K562 (cell line): ENCODE data around the gene ASB13. TPM values are rescaled to one million over a fixed set of nuclear protein-coding genes. Genes with fewer than 3 reads are reported as not detected.

Source experiments
- ATAC-seq: fragments of 200-7000 bp; cut with Tn5 transposase; 3 replicates; pipeline ENCODE4 v1.9.1; 2020; ENCODE audit warnings: moderate library complexity
- BruUV-seq: library from RNA; stranded (reverse); fragments of 400-500 nt; replicated peaks from 2 replicates; lab custom pipeline; 2021; lab: Mats Ljungman, UMichigan
- CTCF ChIA-PET: fragments of 300-600 bp; formaldehyde crosslinking; extraction: SDS; loops from one replicate; lab custom pipeline; 2021; ENCODE audit warnings: low intra/inter-chr PET ratio; lab: Yijun Ruan, JAX
- POLR2A ChIA-PET: fragments of 300-600, 350-650 bp; sonication (Branson Sonifier 250); formaldehyde crosslinking; extraction: SDS; loops from one replicate; lab custom pipeline; 2021; ENCODE audit warnings: antibody characterized with exemption, inconsistent platforms; lab: Yijun Ruan, JAX
- DNase-seq, 4 experiments: peaks; one replicate each; pipeline versions ENCODE4 v3.0.0 to v3.0.0-alpha.2; 2011 to 2018; ENCODE audit warnings: low spot score in 3 of 4, mixed read lengths in 3 of 4; ENCODE audit errors: extremely low read depth in 1 of 4
- FAIRE-seq: peaks from 2 replicates; lab custom pipeline; 2011; peaks lifted over from hg19 to GRCh38; lab: Jason Lieb, UNC
- H2AFZ ChIP-seq: 2 replicates; pipeline ENCODE4 v1.6.0; 2011; ENCODE audit warnings: low read depth, low read length, control low read depth, inconsistent platforms
- H3K27ac ChIP-seq: fragments of 200-600 bp; 3 replicates; pipeline ENCODE4 v1.8.0; 2011; ENCODE audit warnings: low read depth, mild to moderate bottlenecking, control low read depth, inconsistent platforms, low read length, moderate library complexity, mixed read lengths; ENCODE audit errors: extremely low read depth
- H3K27me3 ChIP-seq, 2 experiments: fragments of 300-600 bp in 1 of 2; 2 replicates in 1 of 2; 3 replicates in 1 of 2; pipeline versions ENCODE4 v1.6.0 to v1.8.0; 2011; ENCODE audit warnings: inconsistent platforms in 2 of 2, low read length in 2 of 2, mild to moderate bottlenecking in 1 of 2, mixed read lengths in 1 of 2, moderate library complexity in 1 of 2; ENCODE audit not compliant: control insufficient read depth in 2 of 2, insufficient read depth in 2 of 2
- H3K36me3 ChIP-seq: fragments of 300-600 bp; 3 replicates; pipeline ENCODE4 v1.8.0; 2011; ENCODE audit warnings: mild to moderate bottlenecking, low read length, inconsistent platforms; ENCODE audit not compliant: control insufficient read depth, insufficient read depth
- H3K4me1 ChIP-seq, 2 experiments: fragments of 200-600 bp in 1 of 2; replicated peaks in 1 of 2; 2 replicates in 1 of 2; 3 replicates in 1 of 2; pipeline versions ENCODE4 v1.5.1 to v1.8.0; 2011; ENCODE audit warnings: inconsistent platforms in 2 of 2, low read length in 2 of 2, mild to moderate bottlenecking in 1 of 2, mixed read lengths in 1 of 2, moderate library complexity in 1 of 2; ENCODE audit not compliant: control insufficient read depth in 2 of 2, insufficient read depth in 2 of 2
- H3K4me2 ChIP-seq: 2 replicates; pipeline ENCODE4 v1.6.1; 2011; ENCODE audit warnings: low read length, control low read depth, inconsistent platforms, mixed read lengths; ENCODE audit not compliant: insufficient read depth
- H3K4me3 ChIP-seq: fragments of 200-600 bp; sonication (generic), shearing (Covaris generic); 2 replicates; pipeline ENCODE4 v1.5.1; 2016; ENCODE audit warnings: control low read depth, inconsistent platforms
- H3K79me2 ChIP-seq: fragments of 200-600 bp; 3 replicates; pipeline ENCODE4 v1.8.0; 2011; ENCODE audit warnings: low read length, inconsistent platforms; ENCODE audit not compliant: control insufficient read depth, insufficient read depth
- H3K9ac ChIP-seq, 2 experiments: 2 replicates each; pipeline versions ENCODE4 v1.6.0 to v1.6.1; 2011; ENCODE audit warnings: low read depth in 2 of 2, low read length in 2 of 2, control low read depth in 1 of 2, inconsistent platforms in 1 of 2, mild to moderate bottlenecking in 1 of 2, mixed read lengths in 1 of 2; ENCODE audit not compliant: insufficient read depth in 1 of 2
- H3K9me1 ChIP-seq: one replicate; pipeline ENCODE4 v1.6.0; 2011; ENCODE audit warnings: inconsistent platforms, mild to moderate bottlenecking, low read length, moderate library complexity; ENCODE audit not compliant: control insufficient read depth, insufficient read depth
- H3K9me3 ChIP-seq: replicated peaks from 2 replicates; pipeline ENCODE4 v1.5.1; 2011; ENCODE audit warnings: low read depth, low read length, inconsistent platforms; ENCODE audit not compliant: control insufficient read depth, insufficient read depth
- H4K20me1 ChIP-seq: replicated peaks from 2 replicates; pipeline ENCODE4 v1.6.1; 2011; ENCODE audit warnings: low read length, inconsistent platforms, mixed read lengths; ENCODE audit not compliant: control insufficient read depth, insufficient read depth
- MAFK ChIP-seq: IDR thresholded peaks from 2 replicates; pipeline ENCODE4 v1.6.1; 2011; ENCODE audit warnings: low read length, improper control_type of control experiment
- NCOR1 ChIP-seq: fragments of 450-650 bp; IDR thresholded peaks from 2 replicates; pipeline ENCODE4 v1.6.1; 2016; ENCODE audit warnings: mild to moderate bottlenecking, moderate library complexity
- NFXL1 ChIP-seq: fragments of 450-650 bp; formaldehyde crosslinking; IDR thresholded peaks from 2 replicates; pipeline ENCODE4 v1.4.0; 2021; ENCODE audit warnings: mild to moderate bottlenecking
- RAD51 ChIP-seq: fragments of 450-650 bp; IDR thresholded peaks from 2 replicates; pipeline ENCODE4 v1.7.1; 2016; ENCODE audit warnings: low read depth, mild to moderate bottlenecking, borderline replicate concordance
- ZNF282 ChIP-seq: sonication (generic); formaldehyde crosslinking; IDR thresholded peaks from 2 replicates; pipeline ENCODE4 v1.8.1; 2023; ENCODE audit warnings: missing genetic modification reagents
- WGBS: fragments of 100-300 bp; shearing (Covaris generic); methylation state at CpG from one replicate; pipeline ENCODE4 v1.1.6; 2016; ENCODE audit warnings: low coverage, mixed read lengths; ENCODE audit not compliant: insufficient coverage; ENCODE audit errors: missing lambda C conversion rate; 5-methylcytosine and 5-hydroxymethylcytosine counted together
- in situ Hi-C: fragments of 300-500 bp; cut with MboI; formaldehyde crosslinking; loops from 4 replicates; pipeline ENCODE4 v1.15.0; 2018; ENCODE audit warnings: inconsistent platforms, mixed read lengths
- intact Hi-C: fragments of 100-400 bp; cut with micrococcal nuclease; formaldehyde crosslinking; loops from 2 replicates; pipeline ENCODE4 v1.14.2; 2022
- polyA plus RNA-seq, 8 experiments: library from polyadenylated mRNA; depleted of rRNA in 4 of 8; stranded (reverse) in 5 of 8; unstranded in 3 of 8; fragments of >200 nt; fragmentation: Nextera tagmentation in 2 of 8; fragmentation: Illumina TruSeq in 1 of 8; extraction: Ambion mirVana in 2 of 8; extraction: Trizol in 1 of 8; gene quantifications; 2 replicates each; pipeline versions ENCODE4 v1.2.1 to v1.2.3, GENCODE V29; 2011 to 2014; ENCODE audit warnings: inconsistent platforms in 1 of 8, missing spikeins in 1 of 8
- total RNA-seq, 7 experiments: library from RNA; depleted of rRNA in 6 of 7; stranded (reverse); fragments of >200 nt in 6 of 7; fragmentation: Illumina TruSeq in 2 of 7; extraction: Trizol in 2 of 7; gene quantifications; 2 replicates each; pipeline versions ENCODE4 v1.2.1 to v1.2.3, GENCODE V29; 2011 to 2021; ENCODE audit warnings: low replicate concordance in 1 of 7
- TF ChIP-seq, protein P1 (sequence below), 2 experiments: fragments of 450-650 bp; IDR thresholded peaks; 2 replicates each; pipeline ENCODE4 v1.6.1; 2018; ENCODE audit warnings: mild to moderate bottlenecking in 2 of 2, low read depth in 1 of 2; ENCODE audit not compliant: partially characterized antibody in 2 of 2

Gene ASB13
- total and polyA plus RNA-seq, 9 of the 15 experiments (the other 6 are each of a cell fraction or from before 2014, with no cell fraction given): 5.2 to 28.8 (median 16.9) TPM

- Histone ChIP-seq H3K9me1 (no peaks in the 10 kb centered on the region), H3K9ac (no peak overlapping the region), H3K4me2 (no peak overlapping the region), H3K79me2 (no peaks in the 10 kb centered on the region)
- no TSS peak for BruUV-seq
- TF ChIP-seq, protein P1, sequence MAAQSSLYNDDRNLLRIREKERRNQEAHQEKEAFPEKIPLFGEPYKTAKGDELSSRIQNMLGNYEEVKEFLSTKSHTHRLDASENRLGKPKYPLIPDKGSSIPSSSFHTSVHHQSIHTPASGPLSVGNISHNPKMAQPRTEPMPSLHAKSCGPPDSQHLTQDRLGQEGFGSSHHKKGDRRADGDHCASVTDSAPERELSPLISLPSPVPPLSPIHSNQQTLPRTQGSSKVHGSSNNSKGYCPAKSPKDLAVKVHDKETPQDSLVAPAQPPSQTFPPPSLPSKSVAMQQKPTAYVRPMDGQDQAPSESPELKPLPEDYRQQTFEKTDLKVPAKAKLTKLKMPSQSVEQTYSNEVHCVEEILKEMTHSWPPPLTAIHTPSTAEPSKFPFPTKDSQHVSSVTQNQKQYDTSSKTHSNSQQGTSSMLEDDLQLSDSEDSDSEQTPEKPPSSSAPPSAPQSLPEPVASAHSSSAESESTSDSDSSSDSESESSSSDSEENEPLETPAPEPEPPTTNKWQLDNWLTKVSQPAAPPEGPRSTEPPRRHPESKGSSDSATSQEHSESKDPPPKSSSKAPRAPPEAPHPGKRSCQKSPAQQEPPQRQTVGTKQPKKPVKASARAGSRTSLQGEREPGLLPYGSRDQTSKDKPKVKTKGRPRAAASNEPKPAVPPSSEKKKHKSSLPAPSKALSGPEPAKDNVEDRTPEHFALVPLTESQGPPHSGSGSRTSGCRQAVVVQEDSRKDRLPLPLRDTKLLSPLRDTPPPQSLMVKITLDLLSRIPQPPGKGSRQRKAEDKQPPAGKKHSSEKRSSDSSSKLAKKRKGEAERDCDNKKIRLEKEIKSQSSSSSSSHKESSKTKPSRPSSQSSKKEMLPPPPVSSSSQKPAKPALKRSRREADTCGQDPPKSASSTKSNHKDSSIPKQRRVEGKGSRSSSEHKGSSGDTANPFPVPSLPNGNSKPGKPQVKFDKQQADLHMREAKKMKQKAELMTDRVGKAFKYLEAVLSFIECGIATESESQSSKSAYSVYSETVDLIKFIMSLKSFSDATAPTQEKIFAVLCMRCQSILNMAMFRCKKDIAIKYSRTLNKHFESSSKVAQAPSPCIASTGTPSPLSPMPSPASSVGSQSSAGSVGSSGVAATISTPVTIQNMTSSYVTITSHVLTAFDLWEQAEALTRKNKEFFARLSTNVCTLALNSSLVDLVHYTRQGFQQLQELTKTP (IDR thresholded peaks at IDR 0.05; ENCODE audit: low read depth in 1 of 2, partially characterized antibody in 2 of 2): no peak
- no peak for TF ChIP-seq RAD51
- no peak for TF ChIP-seq NCOR1
- TF ChIP-seq MAFK: no peak
- no peak for TF ChIP-seq NFXL1
- TF ChIP-seq ZNF282: no peak
- TF ChIP-seq, all 486 proteins: peak for 0
- in situ Hi-C loops: no loop called here
- ChIA-PET POLR2A (interaction anchor here (0.8 kb wide), 1 partner anchor 153 kb away, joined by 3 read pairs; no protein-coding TSS in a partner anchor), CTCF (no interaction called here)
- ATAC-seq: no peak
- no peak for DNase-seq
- Histone ChIP-seq H2AFZ (no peak overlapping the region), H3K4me3 (no peak overlapping the region), H3K9me3 (no peaks in the 10 kb centered on the region), H4K20me1 (no peaks in the 10 kb centered on the region), H3K27ac (no peak overlapping the region), H3K4me1 (peaks cover 4 to 5% of the 10 kb centered on the region in 2 experiments; a peak in 2 of 5 replicates), H3K36me3 (no peaks in the 10 kb centered on the region), H3K27me3 (peaks cover 0 to 6% of the 10 kb centered on the region in 2 experiments; a peak in 1 of 5 replicates)
- intact Hi-C loops: loop anchor here (5.0 kb wide), 1 partner anchor 165 kb away; no protein-coding TSS in a partner anchor
- 35% methylated on average over 7 of the region's 7 CpGs for WGBS
- FAIRE-seq: no peak
Measured at GRCh38 chr10:5607594-5607993, 58.8 kb downstream of the ASB13 start.
